Stimulated activated CD8-positive, alpha-beta memory T cell treated with anti-CD3 and anti-CD28 coated beads, Interleukin-7, amount 100 ng/mL, for 24 hours (primary cell): Measurements from ENCODE around the gene PIK3R2.
"Not testable (repeated sequence)": the region's sequence is repeated elsewhere in the genome, so short reads cannot be mapped to it uniquely, and the experiment has no call there.

ENCODE experiments used
- DNase-seq: peaks from one replicate; pipeline ENCODE4 v3.0.0-alpha.2; 2020; ENCODE audit warnings: low read depth

PIK3R2 gene

GRCh38 chr19:18203863-18204393 lies 51.0 kb downstream of the PIK3R2 start, which contains the start of gene RAB3A:
TSS of gene RAB3A (minus strand) at chr19:18204042. CDS start at chr19:18202740, 1,302 bp downstream.
- DNase-seq: peak; percentile 99

DNA sequence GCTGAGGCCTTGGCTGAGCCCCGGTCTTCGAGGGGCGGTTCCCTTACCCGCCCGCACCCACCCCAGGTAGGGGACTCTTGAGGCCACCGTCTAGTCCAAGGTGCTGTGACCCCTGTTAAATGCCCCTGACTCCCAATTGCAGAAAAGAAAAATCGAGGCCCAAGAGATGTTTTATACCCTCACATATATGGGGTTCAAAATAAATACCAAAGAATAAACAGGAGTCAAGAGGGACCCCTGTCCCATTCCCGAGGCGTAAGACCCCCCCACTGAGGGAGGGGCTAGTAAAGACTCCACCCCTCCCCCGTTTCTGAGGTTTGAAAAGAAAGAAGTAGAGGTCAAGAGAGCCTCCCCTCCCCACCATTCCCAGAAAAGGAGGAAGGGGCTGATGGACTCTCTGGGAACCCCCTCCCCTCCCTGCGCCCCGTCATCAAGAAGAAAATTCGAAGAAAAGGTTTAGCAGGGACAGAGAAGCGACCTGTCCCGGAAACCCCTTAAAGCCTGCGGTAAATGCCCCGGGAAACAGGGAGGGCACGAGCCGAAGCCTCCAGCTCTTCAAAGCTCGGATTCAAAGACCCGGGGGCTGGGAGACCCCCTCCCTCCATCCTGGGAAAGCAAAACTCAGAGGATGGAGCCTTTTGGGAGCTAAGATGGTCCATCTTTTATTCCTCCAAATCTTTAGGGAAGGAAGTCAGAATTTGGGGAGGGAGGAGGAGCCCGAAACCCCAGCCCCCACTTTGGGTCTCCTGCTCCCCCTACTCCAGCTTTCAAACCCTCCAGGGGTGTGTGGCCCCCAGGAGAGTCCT lies 51.6 kb downstream of the PIK3R2 start:
- no peak for DNase-seq

GRCh38 chr19:18205200-18205892 lies 52.4 kb downstream of the PIK3R2 start:
- no peak for DNase-seq

GRCh38 chr19:18206018-18206417 lies 53.1 kb downstream of the PIK3R2 start:
- no peak for DNase-seq

- peak; percentile 27 for DNase-seq
Observed at GRCh38 chr19:18208098-18208951, 55.4 kb downstream of the PIK3R2 start.

DNA sequence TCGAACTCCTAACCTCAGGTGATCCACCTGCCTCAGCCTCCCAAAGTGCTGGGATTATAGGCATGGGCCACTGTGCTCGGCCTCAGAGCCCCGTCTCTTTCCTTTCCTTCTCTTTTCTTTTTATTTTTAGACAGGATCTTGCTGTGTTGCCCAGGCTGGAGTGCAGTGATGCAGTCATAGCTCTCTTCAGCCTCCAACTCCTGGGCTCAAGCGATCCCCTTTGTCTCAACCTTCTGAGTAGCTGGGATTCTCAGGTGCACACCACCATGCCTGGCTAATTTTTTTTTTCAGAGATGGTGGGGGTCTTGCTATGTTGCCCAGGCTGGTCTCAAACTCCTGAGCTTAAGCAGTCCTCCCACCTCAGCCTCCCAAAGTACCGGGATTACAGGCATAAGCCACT lies 56.9 kb downstream of the PIK3R2 start:
- not testable (repeated sequence) for DNase-seq

DNA sequence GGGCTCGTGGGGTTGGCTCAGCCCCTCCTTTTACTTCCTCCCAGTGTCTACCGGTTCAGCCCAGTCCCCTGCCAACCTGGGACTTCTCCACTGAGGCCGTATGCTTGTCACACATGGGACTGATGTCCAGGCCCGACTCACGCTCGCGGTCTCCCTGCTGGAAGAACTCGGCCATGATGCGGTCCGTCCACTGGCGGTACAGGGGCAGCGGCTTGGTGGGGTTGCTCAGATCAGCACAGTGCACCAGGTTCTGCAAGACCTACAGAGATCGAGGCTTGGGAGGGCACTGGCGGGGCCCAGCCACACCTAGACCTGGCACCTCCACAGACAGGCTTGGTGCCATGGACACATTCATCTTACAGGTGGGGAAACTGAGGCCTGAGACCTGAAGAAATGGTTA lies 58.7 kb downstream of the PIK3R2 start:
- no peak for DNase-seq

DNA sequence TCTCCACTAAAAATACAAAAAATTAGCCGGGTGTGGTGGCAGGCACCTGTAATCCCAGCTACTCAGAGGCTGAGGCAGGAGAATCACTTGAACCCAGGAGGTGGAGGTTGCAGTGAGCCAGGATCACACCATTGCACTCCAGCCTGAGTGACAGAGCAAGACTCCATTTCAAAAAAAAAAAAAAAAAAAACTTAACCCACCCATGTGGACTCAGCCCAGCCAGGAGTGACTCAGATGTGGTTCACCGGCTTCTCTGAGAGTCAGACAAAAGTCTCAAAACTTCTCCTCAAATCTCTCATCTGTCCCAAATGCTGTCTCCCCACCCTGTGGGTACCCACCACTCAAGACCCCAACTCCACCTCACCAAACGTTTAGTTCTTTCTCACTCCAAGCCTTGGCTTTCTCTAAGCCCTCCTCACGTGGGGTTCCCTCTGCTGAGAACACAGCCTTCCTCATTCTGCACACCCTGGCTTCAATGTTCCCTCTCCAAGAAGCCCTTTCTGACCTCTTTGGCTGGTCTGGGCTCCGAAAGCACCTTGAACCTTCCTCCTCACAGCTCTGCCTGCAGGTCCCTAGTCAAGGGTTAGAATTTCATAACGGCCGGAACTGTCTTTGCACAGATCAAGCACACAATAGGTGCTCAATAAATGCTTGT lies 61.9 kb downstream of the PIK3R2 start:
- no peak for DNase-seq

- DNase-seq: no peak
Observed at GRCh38 chr19:18216789-18217188, 63.8 kb downstream of the PIK3R2 start.

- DNase-seq: no peak
Observed at GRCh38 chr19:18218159-18218558, 65.2 kb downstream of the PIK3R2 start.

GRCh38 chr19:18218600-18218999 lies 65.6 kb downstream of the PIK3R2 start:
- no peak for DNase-seq
